ENCODE results near the gene CHST8. TPM values are rescaled to one million over a fixed set of nuclear protein-coding genes. Genes with fewer than 3 reads are reported as not detected.

The CHST8 gene
- total RNA-seq, 2 experiments from 2014 or later: not detected

DNA sequence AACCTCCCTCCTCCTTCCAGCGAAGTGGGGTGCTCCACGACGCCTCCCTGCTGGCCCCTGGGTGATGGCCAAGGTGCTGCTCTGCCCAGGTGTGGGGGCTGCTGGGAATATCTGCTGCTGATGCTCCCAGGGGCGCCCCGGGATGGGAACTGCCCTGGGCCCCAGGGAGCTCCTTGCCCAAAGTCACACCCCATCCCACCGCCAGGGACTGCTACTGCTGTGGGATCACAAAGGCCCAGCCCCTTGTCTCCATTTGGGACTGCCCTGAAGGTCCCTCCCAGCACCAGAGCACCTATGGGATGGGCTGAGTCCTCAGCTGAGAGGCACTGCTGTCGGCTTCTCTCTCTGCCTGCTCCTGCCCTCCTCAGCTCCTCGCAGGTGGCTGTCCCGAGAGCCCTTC is 19.0 kb downstream of the CHST8 start:
- H3K27me3 Mint-ChIP-seq: peaks cover 8% of the 10 kb centered on the region
- ChIA-PET CTCF (no interaction called here), POLR2A (no interaction called here)
- no peak overlapping the region for H3K27ac Mint-ChIP-seq
- H3K4me3 Mint-ChIP-seq: no peak overlapping the region
- H3K36me3 Mint-ChIP-seq (ENCODE audit: low read depth): no peaks in the 10 kb centered on the region
- peaks cover 2% of the 10 kb centered on the region for H3K9me3 Mint-ChIP-seq
- no peak for DNase-seq
- no peaks in the 10 kb centered on the region for H3K4me1 Mint-ChIP-seq

DNA sequence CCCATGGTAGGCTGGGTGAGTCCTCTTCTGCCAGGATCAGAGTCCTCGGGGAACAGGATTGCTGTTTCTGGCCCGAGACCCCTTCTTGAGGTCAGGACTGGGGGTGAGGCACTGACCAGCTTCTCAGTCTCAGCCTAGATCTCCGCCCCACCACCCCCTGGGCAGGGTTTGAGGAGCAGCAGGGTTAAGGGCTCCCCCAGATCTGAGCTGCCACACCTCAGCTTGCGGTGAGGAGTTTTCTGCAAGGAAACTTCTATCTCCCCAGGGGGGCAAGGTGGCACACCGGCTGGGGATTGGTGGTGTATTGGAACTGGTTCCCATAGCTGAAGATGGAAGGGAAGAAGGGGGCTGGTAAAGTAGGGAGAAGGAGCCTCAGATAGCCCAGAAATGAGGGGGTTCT is 19.5 kb downstream of the CHST8 start:
- DNase-seq: no peak
- CTCF ChIA-PET: no interaction called here
- H3K4me3 Mint-ChIP-seq: no peak overlapping the region
- no peaks in the 10 kb centered on the region for H3K4me1 Mint-ChIP-seq
- H3K9me3 Mint-ChIP-seq: peaks cover 1% of the 10 kb centered on the region
- no peaks in the 10 kb centered on the region for H3K36me3 Mint-ChIP-seq (ENCODE audit: low read depth)
- H3K27me3 Mint-ChIP-seq: peaks cover 8% of the 10 kb centered on the region
- no peak overlapping the region for H3K27ac Mint-ChIP-seq
- POLR2A ChIA-PET: no interaction called here

- Mint-ChIP-seq H3K27ac (no peak overlapping the region), H3K4me1 (no peaks in the 10 kb centered on the region), H3K36me3 (ENCODE audit: low read depth) (no peaks in the 10 kb centered on the region), H3K9me3 (no peaks in the 10 kb centered on the region), H3K4me3 (no peak overlapping the region), H3K27me3 (peaks cover 8% of the 10 kb centered on the region)
- POLR2A ChIA-PET: no interaction called here
- DNase-seq: no peak
- CTCF ChIA-PET: interaction anchor here (0.6 kb wide), 1 partner anchor 9 kb away, joined by 3 read pairs; no protein-coding TSS in a partner anchor
These were observed 20.3 kb downstream of the CHST8 start for GRCh38 chr19:33641956-33642498.

DNA sequence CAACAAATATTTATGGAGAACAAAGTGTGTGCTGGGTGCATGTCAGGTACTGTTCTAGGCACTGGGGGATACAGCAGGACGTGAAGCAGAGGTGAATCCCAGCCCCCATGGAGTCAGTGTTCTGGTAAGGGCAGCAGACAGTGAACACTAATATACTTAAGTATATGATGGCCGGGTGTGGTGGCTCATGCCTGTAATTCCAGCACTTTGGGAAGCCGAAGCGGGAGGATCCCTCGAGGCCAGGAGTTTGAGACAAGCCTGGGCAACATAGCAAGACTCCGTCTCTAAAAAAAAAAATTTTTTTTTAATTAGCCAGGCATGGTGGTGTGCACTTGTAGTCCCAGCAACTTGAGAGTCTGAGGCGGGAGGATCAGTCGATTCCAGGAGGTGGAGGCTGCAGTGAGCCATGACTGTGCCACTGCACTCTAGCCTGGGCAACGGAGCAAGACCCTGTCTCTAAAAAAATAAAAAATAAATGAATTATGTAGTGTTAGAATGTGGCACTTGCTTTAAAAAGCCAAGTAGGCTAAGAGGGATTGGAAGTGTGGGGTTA is 22.6 kb downstream of the CHST8 start:
- CTCF ChIA-PET: no interaction called here
- DNase-seq: no peak
- Mint-ChIP-seq H3K9me3 (no peaks in the 10 kb centered on the region), H3K4me3 (no peak overlapping the region), H3K27me3 (no peaks in the 10 kb centered on the region), H3K36me3 (ENCODE audit: low read depth) (no peaks in the 10 kb centered on the region), H3K4me1 (no peaks in the 10 kb centered on the region), H3K27ac (no peak overlapping the region)
- POLR2A ChIA-PET: no interaction called here

DNA sequence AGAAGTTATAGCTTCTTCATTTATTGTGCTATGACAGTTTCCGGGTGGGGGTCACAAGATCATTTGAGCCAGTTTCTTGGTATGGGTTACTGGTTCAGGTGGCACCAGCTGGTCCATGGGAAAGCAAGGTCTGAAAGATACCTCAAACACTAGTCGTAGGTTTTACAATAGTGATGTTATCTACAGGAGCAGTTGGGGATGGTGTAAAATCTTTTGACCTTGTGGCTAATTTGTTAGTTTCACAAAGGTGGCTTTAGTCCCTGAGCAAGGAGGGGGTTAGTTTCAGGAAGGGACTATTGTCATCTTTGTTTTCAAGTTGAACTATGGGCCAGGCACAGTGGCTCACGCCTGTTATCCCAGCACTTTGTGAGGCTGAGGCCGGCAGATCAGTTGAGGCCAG is 24.6 kb downstream of the CHST8 start:
- Mint-ChIP-seq H3K36me3 (ENCODE audit: low read depth) (no peaks in the 10 kb centered on the region), H3K4me3 (no peak overlapping the region), H3K4me1 (no peaks in the 10 kb centered on the region), H3K27ac (no peak overlapping the region), H3K9me3 (no peaks in the 10 kb centered on the region), H3K27me3 (peaks cover 5% of the 10 kb centered on the region)
- DNase-seq: no peak
- POLR2A ChIA-PET: no interaction called here
- CTCF ChIA-PET: no interaction called here

GRCh38 chr19:33647146-33647545 is 25.4 kb downstream of the CHST8 start:
- Mint-ChIP-seq H3K4me3 (no peak overlapping the region), H3K27ac (no peak overlapping the region), H3K4me1 (no peaks in the 10 kb centered on the region), H3K36me3 (ENCODE audit: low read depth) (no peaks in the 10 kb centered on the region), H3K9me3 (no peaks in the 10 kb centered on the region), H3K27me3 (peaks cover 7% of the 10 kb centered on the region)
- ChIA-PET CTCF (no interaction called here), POLR2A (no interaction called here)
- no peak for DNase-seq

DNA sequence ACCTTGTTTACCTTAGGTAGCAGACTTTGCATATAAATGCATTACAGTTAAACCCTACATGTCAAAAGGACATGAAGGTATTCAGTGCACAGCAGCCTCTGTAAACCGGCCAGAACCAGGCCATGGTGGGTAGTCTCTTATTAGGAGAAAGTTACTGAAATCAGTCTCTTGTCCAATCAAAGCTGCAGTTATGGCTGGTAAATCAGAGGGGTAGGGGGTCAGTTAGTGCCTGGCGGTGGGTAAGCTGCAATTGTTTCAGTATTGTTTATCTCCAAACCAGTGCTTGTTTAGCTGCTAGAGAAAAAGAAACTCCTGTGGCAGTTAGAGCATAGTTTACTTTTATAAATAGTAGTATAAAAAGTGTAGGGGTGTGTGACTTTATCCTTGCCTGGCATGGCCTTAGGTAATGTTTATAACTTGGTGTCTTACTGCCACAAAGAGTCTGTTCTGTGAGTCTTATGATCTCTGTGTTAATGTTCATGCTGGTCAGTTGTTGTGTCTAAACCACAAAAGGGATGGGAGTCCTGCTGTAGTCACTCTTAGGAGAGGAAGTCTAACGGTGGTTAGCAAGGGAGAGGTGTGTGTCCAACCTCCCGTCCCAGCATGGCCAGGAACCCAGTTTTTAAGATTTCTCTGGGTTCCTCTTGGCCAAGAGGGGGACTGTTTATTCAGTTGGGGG is 28.0 kb downstream of the CHST8 start:
- peaks cover 12% of the 10 kb centered on the region for H3K27me3 Mint-ChIP-seq
- no peaks in the 10 kb centered on the region for H3K36me3 Mint-ChIP-seq (ENCODE audit: low read depth)
- DNase-seq: no peak
- H3K4me1 Mint-ChIP-seq: no peaks in the 10 kb centered on the region
- ChIA-PET CTCF (no interaction called here), POLR2A (no interaction called here)
- no peak overlapping the region for H3K27ac Mint-ChIP-seq
- no peaks in the 10 kb centered on the region for H3K9me3 Mint-ChIP-seq
- H3K4me3 Mint-ChIP-seq: no peak overlapping the region

DNA sequence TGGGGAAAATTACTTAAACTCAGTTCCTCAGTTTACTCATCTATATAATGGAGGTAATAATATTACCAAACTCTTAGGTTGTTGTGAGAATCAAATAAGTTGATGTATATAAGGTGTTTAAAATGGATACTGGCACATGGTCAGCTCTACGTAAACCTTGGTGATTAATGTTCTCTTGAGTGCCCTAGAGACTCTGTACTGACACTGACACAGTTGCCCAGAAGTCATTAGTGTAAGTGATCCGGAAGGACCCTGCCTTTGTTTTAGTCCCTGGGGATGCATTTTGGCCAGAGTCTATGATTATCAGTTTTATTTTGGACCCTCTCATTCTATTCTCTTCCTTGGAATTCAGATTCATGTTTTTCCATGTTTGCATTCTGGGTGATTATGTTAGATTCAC is 31.9 kb downstream of the CHST8 start:
- peaks cover 25% of the 10 kb centered on the region for H3K27me3 Mint-ChIP-seq
- CTCF ChIA-PET: no interaction called here

DNA sequence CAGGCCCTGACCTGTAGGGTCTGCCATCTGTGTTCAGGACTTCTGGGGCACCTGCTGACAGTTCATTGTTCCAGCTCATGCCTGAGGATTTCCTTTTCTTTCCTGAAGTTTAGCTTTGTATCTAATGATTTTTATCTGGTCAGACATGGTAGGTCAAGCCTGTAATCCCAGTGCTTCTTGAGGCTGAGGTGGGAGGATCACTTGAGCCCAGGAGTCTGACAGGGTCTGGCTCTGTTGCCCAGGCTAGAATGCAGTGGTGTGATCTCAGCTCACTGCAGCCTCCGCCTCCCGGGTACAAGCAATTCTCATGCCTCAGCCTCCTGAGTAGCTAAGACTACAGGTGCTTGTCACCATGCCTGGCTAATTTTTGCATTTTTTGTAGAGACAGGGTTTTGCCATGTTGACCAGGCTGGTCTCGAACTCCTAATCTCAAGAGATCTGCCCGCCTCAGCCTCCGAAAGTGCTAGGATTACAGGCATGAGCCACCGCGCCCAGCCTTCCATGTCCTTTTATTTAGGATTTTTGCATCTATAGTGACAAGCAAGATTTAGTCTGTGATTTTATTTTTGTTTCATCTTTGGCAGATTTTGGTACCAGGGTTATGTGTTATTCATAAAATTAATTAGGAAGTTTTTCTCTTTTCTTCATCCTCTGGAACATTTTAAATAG is 33.2 kb downstream of the CHST8 start:
- DNase-seq: no peak
- H3K36me3 Mint-ChIP-seq (ENCODE audit: low read depth): no peaks in the 10 kb centered on the region
- peaks cover 23% of the 10 kb centered on the region for H3K27me3 Mint-ChIP-seq
- H3K4me3 Mint-ChIP-seq: no peak overlapping the region
- H3K27ac Mint-ChIP-seq: no peak overlapping the region
- no peaks in the 10 kb centered on the region for H3K9me3 Mint-ChIP-seq
- POLR2A ChIA-PET: no interaction called here
- CTCF ChIA-PET: no interaction called here
- no peaks in the 10 kb centered on the region for H3K4me1 Mint-ChIP-seq

More for the DNA sequence above, 31.9 kb downstream of the CHST8 start:
- POLR2A ChIA-PET: no interaction called here
- Mint-ChIP-seq H3K36me3 (ENCODE audit: low read depth) (no peaks in the 10 kb centered on the region), H3K27ac (no peak overlapping the region), H3K9me3 (no peaks in the 10 kb centered on the region), H3K4me3 (no peak overlapping the region), H3K4me1 (no peaks in the 10 kb centered on the region)
- no peak for DNase-seq

- no peak for DNase-seq
- H3K36me3 Mint-ChIP-seq (ENCODE audit: low read depth): no peaks in the 10 kb centered on the region
- CTCF ChIA-PET: no interaction called here
- H3K4me1 Mint-ChIP-seq: no peaks in the 10 kb centered on the region
- no peaks in the 10 kb centered on the region for H3K9me3 Mint-ChIP-seq
- H3K27me3 Mint-ChIP-seq: peaks cover 13% of the 10 kb centered on the region
- POLR2A ChIA-PET: interaction anchor here (0.7 kb wide), 1 partner anchor 102 kb away, joined by 5 read pairs; no protein-coding TSS in a partner anchor
- no peak overlapping the region for H3K27ac Mint-ChIP-seq
- no peak overlapping the region for H3K4me3 Mint-ChIP-seq
These were observed 38.1 kb downstream of the CHST8 start for GRCh38 chr19:33659835-33660234.

- peaks cover 9% of the 10 kb centered on the region for H3K27me3 Mint-ChIP-seq
- H3K4me1 Mint-ChIP-seq: no peaks in the 10 kb centered on the region
- POLR2A ChIA-PET: no interaction called here
- H3K36me3 Mint-ChIP-seq (ENCODE audit: low read depth): no peaks in the 10 kb centered on the region
- no peak overlapping the region for H3K27ac Mint-ChIP-seq
- CTCF ChIA-PET: no interaction called here
- no peak overlapping the region for H3K4me3 Mint-ChIP-seq
- DNase-seq: no peak
- no peaks in the 10 kb centered on the region for H3K9me3 Mint-ChIP-seq
These were observed 38.8 kb downstream of the CHST8 start for GRCh38 chr19:33660410-33661124.

DNA sequence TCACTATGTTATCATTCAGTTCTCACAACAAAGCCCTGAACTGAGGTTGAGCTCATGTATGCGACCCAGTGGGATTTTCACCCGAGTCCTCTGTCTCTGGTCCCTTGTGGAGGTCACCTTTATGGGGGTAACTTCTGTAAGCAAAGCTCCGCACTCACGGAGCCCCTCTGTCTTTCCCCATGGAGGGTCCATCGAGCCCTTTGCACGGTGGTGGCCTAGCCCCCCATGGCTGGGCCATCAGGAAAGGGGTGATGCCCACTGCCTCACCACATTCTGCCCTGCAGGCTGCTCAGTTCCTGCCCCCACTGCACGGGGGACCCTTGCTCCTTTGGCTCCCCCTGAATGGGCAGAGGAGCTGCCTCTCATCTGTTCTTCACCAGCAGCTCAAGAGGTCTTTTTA is 39.6 kb downstream of the CHST8 start:
- no peaks in the 10 kb centered on the region for H3K9me3 Mint-ChIP-seq
- no peak overlapping the region for H3K4me3 Mint-ChIP-seq
- ChIA-PET CTCF (no interaction called here), POLR2A (no interaction called here)
- no peak for DNase-seq
- peaks cover 3% of the 10 kb centered on the region for H3K27me3 Mint-ChIP-seq
- no peaks in the 10 kb centered on the region for H3K4me1 Mint-ChIP-seq
- H3K36me3 Mint-ChIP-seq (ENCODE audit: low read depth): no peaks in the 10 kb centered on the region
- no peak overlapping the region for H3K27ac Mint-ChIP-seq

- ChIA-PET POLR2A (no interaction called here), CTCF (no interaction called here)
- H3K27me3 Mint-ChIP-seq: peaks cover 2% of the 10 kb centered on the region
- no peaks in the 10 kb centered on the region for H3K36me3 Mint-ChIP-seq (ENCODE audit: low read depth)
- no peaks in the 10 kb centered on the region for H3K9me3 Mint-ChIP-seq
- H3K27ac Mint-ChIP-seq: no peak overlapping the region
- no peaks in the 10 kb centered on the region for H3K4me1 Mint-ChIP-seq
- H3K4me3 Mint-ChIP-seq: no peak overlapping the region
- no peak for DNase-seq
These were observed 40.8 kb downstream of the CHST8 start for GRCh38 chr19:33662391-33663092.
